ENCODE results near the gene CRY1. TPM values are rescaled to one million over a fixed set of nuclear protein-coding genes. Genes with fewer than 3 reads are reported as not detected.

Gene CRY1
- total and polyA plus RNA-seq, 9 of the 15 experiments (the other 6 are each of a cell fraction or from before 2014, with no cell fraction given): 8.7 to 33.3 (median 25.2) TPM

DNA sequence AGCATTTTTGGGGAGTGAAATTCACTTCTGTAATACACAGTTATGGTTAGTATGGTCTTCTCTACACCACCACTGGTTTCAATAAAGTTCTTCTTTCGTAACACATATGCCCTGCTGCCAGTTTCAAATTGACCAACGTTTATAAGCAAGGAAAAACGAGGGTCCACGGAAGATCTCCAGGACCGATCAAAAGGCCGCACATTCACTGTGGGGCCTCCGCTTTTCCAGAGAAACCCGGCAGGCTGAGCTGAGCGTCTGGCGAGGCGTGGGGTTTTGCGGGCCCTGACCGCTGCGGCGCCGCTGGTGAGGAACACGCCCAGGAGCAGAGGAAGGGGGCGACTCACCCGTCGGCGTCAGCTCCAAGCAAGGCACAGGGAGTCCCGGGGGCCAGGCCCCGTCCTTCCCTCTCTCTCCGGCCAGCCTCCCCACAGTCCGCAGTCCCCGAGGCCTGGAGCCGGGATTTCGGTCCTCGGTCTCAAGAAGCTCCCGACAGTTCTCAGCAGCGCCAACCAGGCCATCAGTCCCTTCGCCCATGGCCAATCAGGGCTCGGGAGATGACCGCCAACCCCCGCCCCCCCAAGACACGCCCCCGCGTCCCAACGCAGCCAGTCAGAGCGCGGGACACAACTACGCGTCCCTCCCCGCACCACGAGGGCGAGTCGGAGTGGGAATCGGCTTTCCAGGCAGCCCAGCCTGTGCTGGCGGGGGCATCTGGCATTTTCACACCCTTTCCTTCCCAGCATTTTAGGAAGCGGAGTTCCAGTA, 106.5 kb downstream of the CRY1 start, which contains the start of gene MTERF2 (continued):
- TF ChIP-seq KDM5B (IDR thresholded peaks at IDR 0.05; ENCODE audit: insufficient replicate concordance, low read depth, low read length) (peak; percentile 46), MITF (IDR thresholded peaks at IDR 0.05) (0 out of 2 replicates have a peak, but pooled peaks have one; percentile 22), POLR2AphosphoS5 (IDR thresholded peaks at IDR 0.05; ENCODE audit: control insufficient read depth, insufficient read depth, low read depth, low read length) (peak; percentile 70), ARID1B (IDR thresholded peaks at IDR 0.05) (0 out of 2 replicates have a peak, but pooled peaks have one; percentile 20), CHD7 (IDR thresholded peaks at IDR 0.05; ENCODE audit: low read depth, low read length) (no peak), PHF8 (IDR thresholded peaks at IDR 0.05; ENCODE audit: borderline replicate concordance, low read length) (peak; percentile 78; the same call in 1 of the 2 replicates), FOXA3 (CRISPR knock-in tag; conservative IDR thresholded peaks at IDR 0.05 in 1 of 2, IDR thresholded peaks at IDR 0.05 in 1 of 2) (peak in 1 of 2 experiments; percentile 58; a peak in 1 of 4 replicates)
- TF ChIP-seq, protein P1, sequence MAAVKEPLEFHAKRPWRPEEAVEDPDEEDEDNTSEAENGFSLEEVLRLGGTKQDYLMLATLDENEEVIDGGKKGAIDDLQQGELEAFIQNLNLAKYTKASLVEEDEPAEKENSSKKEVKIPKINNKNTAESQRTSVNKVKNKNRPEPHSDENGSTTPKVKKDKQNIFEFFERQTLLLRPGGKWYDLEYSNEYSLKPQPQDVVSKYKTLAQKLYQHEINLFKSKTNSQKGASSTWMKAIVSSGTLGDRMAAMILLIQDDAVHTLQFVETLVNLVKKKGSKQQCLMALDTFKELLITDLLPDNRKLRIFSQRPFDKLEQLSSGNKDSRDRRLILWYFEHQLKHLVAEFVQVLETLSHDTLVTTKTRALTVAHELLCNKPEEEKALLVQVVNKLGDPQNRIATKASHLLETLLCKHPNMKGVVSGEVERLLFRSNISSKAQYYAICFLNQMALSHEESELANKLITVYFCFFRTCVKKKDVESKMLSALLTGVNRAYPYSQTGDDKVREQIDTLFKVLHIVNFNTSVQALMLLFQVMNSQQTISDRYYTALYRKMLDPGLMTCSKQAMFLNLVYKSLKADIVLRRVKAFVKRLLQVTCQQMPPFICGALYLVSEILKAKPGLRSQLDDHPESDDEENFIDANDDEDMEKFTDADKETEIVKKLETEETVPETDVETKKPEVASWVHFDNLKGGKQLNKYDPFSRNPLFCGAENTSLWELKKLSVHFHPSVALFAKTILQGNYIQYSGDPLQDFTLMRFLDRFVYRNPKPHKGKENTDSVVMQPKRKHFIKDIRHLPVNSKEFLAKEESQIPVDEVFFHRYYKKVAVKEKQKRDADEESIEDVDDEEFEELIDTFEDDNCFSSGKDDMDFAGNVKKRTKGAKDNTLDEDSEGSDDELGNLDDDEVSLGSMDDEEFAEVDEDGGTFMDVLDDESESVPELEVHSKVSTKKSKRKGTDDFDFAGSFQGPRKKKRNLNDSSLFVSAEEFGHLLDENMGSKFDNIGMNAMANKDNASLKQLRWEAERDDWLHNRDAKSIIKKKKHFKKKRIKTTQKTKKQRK (IDR thresholded peaks at IDR 0.05; ENCODE audit: borderline replicate concordance, low read depth, low read length): no peak

All from K562 (cell line).